HepG2 (cell line): ENCODE data around the gene UBAP1. TPM values are rescaled to one million over a fixed set of nuclear protein-coding genes. Genes with fewer than 3 reads are reported as not detected.

Experiments
- JUND ChIP-seq: sonication (generic); formaldehyde crosslinking; IDR thresholded peaks from 2 replicates; pipeline ENCODE4 v1.8.0; 2022; ENCODE audit warnings: mild to moderate bottlenecking, missing genetic modification reagents
- PCBP1 ChIP-seq: fragments of 200-400 bp; formaldehyde crosslinking; IDR thresholded peaks from 2 replicates; pipeline ENCODE4 v1.6.1; 2017; ENCODE audit warnings: mild to moderate bottlenecking, low read depth, low read length, borderline replicate concordance
- SSRP1 ChIP-seq: IDR thresholded peaks from 2 replicates; pipeline ENCODE4 v1.6.1; 2016; ENCODE audit warnings: control low read depth
- ZNF761 ChIP-seq: sonication (generic); formaldehyde crosslinking; conservative IDR thresholded peaks from 2 replicates; pipeline ENCODE4 v1.4.0; 2020; ENCODE audit warnings: mild to moderate bottlenecking, missing genetic modification reagents
- ZZZ3 ChIP-seq: sonication (generic); formaldehyde crosslinking; IDR thresholded peaks from 2 replicates; pipeline ENCODE4 v1.4.0; 2020; ENCODE audit warnings: missing genetic modification reagents, mild to moderate bottlenecking, borderline replicate concordance
- polyA plus RNA-seq, 8 experiments: library from polyadenylated mRNA; depleted of rRNA in 3 of 8; stranded (reverse) in 7 of 8; unstranded in 1 of 8; fragments of >200 nt; fragmentation: Illumina TruSeq in 4 of 8; extraction: Trizol in 4 of 8; gene quantifications; 2 replicates each; pipeline versions ENCODE4 v1.2.1 to v1.2.3, GENCODE V29; 2011 to 2016; ENCODE audit warnings: low read depth in 4 of 8, missing spikeins in 1 of 8, mixed read lengths in 1 of 8; ENCODE audit not compliant: insufficient read depth in 1 of 8
- total RNA-seq, 5 experiments: library from RNA; depleted of rRNA; stranded (reverse); fragments of >200 nt; fragmentation: Illumina TruSeq; extraction: Trizol; gene quantifications; 2 replicates each; pipeline ENCODE4 v1.2.3, GENCODE V29; 2016; ENCODE audit warnings: low read depth in 1 of 5
- TF ChIP-seq, protein P1 (sequence below): sonication (generic); formaldehyde crosslinking; IDR thresholded peaks from 2 replicates; pipeline ENCODE4 v1.8.0; 2023; ENCODE audit warnings: mild to moderate bottlenecking, missing genetic modification reagents
- TF ChIP-seq, protein P2 (sequence below), 2 experiments: fragments of 450-650 bp in 1 of 2; sonication (generic) in 1 of 2; formaldehyde crosslinking in 1 of 2; IDR thresholded peaks; 2 replicates each; pipeline versions ENCODE4 v1.6.1 to v1.8.0; 2016 to 2022; ENCODE audit warnings: antibody characterized with exemption in 1 of 2, mild to moderate bottlenecking in 1 of 2, missing genetic modification reagents in 1 of 2

UBAP1 gene
- total and polyA plus RNA-seq, 2 of the 13 experiments (the other 11 are each of a cell fraction or from before 2014, with no cell fraction given) = 19.5 to 40.5 TPM

- TF ChIP-seq ZNF761 (CRISPR knock-in tag) = no peak
- TF ChIP-seq, protein P1, sequence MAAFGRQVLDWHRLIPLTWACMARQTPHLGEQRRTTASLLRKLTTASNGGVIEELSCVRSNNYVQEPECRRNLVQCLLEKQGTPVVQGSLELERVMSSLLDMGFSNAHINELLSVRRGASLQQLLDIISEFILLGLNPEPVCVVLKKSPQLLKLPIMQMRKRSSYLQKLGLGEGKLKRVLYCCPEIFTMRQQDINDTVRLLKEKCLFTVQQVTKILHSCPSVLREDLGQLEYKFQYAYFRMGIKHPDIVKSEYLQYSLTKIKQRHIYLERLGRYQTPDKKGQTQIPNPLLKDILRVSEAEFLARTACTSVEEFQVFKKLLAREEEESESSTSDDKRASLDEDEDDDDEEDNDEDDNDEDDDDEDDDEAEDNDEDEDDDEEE (CRISPR knock-in tag) = 0 out of 2 replicates have a peak, but pooled peaks have one; percentile 77
- TF ChIP-seq, protein P2, sequence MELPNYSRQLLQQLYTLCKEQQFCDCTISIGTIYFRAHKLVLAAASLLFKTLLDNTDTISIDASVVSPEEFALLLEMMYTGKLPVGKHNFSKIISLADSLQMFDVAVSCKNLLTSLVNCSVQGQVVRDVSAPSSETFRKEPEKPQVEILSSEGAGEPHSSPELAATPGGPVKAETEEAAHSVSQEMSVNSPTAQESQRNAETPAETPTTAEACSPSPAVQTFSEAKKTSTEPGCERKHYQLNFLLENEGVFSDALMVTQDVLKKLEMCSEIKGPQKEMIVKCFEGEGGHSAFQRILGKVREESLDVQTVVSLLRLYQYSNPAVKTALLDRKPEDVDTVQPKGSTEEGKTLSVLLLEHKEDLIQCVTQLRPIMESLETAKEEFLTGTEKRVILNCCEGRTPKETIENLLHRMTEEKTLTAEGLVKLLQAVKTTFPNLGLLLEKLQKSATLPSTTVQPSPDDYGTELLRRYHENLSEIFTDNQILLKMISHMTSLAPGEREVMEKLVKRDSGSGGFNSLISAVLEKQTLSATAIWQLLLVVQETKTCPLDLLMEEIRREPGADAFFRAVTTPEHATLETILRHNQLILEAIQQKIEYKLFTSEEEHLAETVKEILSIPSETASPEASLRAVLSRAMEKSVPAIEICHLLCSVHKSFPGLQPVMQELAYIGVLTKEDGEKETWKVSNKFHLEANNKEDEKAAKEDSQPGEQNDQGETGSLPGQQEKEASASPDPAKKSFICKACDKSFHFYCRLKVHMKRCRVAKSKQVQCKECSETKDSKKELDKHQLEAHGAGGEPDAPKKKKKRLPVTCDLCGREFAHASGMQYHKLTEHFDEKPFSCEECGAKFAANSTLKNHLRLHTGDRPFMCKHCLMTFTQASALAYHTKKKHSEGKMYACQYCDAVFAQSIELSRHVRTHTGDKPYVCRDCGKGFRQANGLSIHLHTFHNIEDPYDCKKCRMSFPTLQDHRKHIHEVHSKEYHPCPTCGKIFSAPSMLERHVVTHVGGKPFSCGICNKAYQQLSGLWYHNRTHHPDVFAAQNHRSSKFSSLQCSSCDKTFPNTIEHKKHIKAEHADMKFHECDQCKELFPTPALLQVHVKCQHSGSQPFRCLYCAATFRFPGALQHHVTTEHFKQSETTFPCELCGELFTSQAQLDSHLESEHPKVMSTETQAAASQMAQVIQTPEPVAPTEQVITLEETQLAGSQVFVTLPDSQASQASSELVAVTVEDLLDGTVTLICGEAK (IDR thresholded peaks at IDR 0.05) = peak; percentile 37; the same call in 1 of the 2 replicates
- TF ChIP-seq, protein P2 (CRISPR knock-in tag; IDR thresholded peaks at IDR 0.05) = no peak
- no peak for TF ChIP-seq PCBP1
- no peak for TF ChIP-seq ZZZ3
- no peak for TF ChIP-seq SSRP1 (CRISPR knock-in tag)
- no peak for TF ChIP-seq JUND
These were observed 632 bp downstream of the UBAP1 start (continued) for GRCh38 chr9:34179213-34180136.
